ENCODE data around the gene TYW3.

Gene TYW3

DNA sequence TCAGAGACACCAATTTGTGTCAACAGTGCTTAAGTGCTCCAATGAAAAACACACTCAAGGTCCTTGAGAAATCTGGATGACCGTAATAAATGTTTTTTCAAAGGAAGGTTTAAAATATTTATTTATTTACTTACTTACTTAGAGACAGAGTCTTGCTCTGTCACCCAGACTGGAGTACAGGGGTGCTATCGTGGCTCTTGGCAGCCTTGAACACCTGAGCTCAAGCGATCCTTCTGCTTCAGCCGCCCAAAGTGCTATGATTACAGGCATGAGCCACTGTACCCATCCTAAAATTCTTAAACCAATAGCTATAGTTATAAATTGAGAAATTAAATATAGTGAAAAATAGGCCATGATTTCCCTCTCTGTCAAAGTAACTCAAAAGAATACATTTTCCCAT is 42.0 kb upstream of the TYW3 start:
- in situ Hi-C loops (cut with HindIII; ENCODE audit: low sequenced_read_pairs), result no loop called here
- H3K4me3 ChIP-seq (ENCODE audit: low read depth, low read length), result no peak overlapping the region
- no peak for DNase-seq (ENCODE audit: low read depth, low spot score)
- TF ChIP-seq, protein P1, sequence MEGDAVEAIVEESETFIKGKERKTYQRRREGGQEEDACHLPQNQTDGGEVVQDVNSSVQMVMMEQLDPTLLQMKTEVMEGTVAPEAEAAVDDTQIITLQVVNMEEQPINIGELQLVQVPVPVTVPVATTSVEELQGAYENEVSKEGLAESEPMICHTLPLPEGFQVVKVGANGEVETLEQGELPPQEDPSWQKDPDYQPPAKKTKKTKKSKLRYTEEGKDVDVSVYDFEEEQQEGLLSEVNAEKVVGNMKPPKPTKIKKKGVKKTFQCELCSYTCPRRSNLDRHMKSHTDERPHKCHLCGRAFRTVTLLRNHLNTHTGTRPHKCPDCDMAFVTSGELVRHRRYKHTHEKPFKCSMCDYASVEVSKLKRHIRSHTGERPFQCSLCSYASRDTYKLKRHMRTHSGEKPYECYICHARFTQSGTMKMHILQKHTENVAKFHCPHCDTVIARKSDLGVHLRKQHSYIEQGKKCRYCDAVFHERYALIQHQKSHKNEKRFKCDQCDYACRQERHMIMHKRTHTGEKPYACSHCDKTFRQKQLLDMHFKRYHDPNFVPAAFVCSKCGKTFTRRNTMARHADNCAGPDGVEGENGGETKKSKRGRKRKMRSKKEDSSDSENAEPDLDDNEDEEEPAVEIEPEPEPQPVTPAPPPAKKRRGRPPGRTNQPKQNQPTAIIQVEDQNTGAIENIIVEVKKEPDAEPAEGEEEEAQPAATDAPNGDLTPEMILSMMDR (IDR thresholded peaks at IDR 0.05; ENCODE audit: low read depth, low read length), result no peak

DNA sequence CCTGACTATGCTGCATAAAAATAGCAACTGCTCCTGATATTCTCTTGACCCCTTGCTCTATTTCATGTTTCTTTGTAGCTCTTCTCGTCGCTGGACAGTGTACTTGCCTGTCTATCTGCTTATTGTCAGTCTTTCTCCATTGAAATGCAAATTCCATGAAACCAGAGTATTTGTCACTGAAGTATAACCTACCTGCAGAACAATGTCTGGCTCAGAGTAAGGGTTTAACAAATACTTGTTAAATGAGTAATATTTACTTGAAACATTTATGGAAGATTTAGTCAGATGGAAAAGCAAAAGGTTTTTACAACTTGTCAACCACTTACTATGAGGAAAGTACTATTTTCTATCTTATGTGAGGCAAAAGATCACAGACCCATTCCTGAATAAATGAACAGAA is 39.5 kb upstream of the TYW3 start:
- in situ Hi-C loops (cut with HindIII; ENCODE audit: low sequenced_read_pairs), result no loop called here
- H3K4me3 ChIP-seq (ENCODE audit: low read depth, low read length), result no peak overlapping the region
- DNase-seq (ENCODE audit: low read depth, low spot score), result peak; percentile 42
- TF ChIP-seq, protein P1 (IDR thresholded peaks at IDR 0.05; ENCODE audit: low read depth, low read length), result no peak

DNA sequence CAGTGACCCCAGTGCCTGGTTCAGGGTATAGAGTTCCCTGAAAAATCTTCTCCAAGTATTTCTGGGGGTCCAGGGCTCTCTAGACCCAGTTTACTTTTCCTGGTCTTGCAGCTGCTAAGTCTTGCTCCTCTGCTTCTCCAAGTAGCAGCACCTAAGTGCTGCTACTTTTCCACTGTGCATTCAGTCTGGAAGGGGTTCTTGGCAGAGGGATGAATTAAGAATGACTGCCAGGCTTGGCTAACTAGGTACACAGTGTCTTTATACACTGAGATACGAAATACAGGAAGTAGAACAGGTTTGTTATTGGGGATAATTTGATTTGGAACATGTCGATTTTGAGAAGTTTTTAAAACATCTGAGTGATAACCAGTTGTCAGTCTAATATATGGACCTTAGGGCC is 35.1 kb upstream of the TYW3 start:
- in situ Hi-C loops (cut with HindIII; ENCODE audit: low sequenced_read_pairs), result no loop called here

DNA sequence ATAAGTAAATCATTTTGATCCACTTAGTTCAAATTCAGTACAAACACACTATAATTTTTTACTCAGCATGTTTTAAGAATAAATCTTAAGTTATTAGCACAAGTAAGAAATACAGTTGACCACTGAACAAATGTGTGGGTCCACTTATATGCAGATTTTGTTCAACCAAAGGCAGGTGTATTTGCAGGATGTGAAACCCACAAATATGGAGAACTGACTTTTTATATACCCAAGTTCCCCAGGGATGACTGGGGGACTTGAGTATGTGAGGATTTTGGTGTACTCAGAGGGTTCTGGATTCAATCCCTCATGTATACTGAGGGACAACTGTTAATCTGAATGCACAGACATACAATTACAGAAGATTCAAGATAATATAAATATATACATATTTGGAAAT is 33.6 kb upstream of the TYW3 start:
- DNase-seq (ENCODE audit: low read depth, low spot score), result no peak
- no peak overlapping the region for H3K4me3 ChIP-seq (ENCODE audit: low read depth, low read length)
- TF ChIP-seq, protein P1 (IDR thresholded peaks at IDR 0.05; ENCODE audit: low read depth, low read length), result no peak
- in situ Hi-C loops (cut with HindIII; ENCODE audit: low sequenced_read_pairs), result no loop called here

More for the DNA sequence above, 35.1 kb upstream of the TYW3 start:
- no peak for DNase-seq (ENCODE audit: low read depth, low spot score)
- TF ChIP-seq, protein P1 (IDR thresholded peaks at IDR 0.05; ENCODE audit: low read depth, low read length), result no peak
- no peak overlapping the region for H3K4me3 ChIP-seq (ENCODE audit: low read depth, low read length)

DNA sequence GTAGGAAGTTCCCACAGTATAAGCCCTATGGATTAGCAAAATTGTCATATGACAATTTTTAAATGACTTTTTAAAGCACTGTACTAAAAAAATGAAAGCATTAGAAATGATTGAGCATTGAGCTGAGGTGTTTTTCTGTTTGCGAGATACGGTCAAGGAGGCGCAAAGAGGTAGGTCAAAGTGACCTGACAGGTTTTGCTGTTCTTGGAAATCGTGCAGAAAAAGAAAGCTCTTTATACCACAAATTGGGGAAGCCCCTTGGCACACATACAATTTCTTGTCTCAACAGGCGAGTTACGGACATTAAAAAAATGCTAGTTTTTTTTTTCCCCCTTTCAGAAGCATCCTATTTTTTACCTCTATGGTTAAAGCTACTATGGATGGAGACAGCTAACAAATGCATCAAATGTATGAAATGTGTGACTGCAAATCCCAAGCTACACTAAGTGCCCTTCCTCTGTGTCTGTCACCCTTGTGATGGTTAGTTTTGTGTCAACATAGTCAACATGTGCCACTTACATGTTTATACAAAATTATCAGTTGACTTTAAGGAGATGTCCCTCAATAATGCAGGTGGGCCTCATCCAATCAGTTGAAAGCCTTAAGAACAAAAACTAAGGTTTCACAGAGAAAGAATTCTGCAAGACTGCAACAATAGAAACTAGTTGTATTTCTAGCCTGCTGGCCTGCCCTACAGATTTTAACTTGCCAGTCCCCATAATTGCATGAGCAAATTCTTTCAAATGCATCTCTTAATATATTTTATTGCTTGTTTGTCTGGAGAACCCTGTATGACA is 29.4 kb upstream of the TYW3 start:
- in situ Hi-C loops (cut with HindIII; ENCODE audit: low sequenced_read_pairs), result no loop called here
- no peak for DNase-seq (ENCODE audit: low read depth, low spot score)
- TF ChIP-seq, protein P1 (IDR thresholded peaks at IDR 0.05; ENCODE audit: low read depth, low read length), result no peak
- H3K4me3 ChIP-seq (ENCODE audit: low read depth, low read length), result no peak overlapping the region

DNA sequence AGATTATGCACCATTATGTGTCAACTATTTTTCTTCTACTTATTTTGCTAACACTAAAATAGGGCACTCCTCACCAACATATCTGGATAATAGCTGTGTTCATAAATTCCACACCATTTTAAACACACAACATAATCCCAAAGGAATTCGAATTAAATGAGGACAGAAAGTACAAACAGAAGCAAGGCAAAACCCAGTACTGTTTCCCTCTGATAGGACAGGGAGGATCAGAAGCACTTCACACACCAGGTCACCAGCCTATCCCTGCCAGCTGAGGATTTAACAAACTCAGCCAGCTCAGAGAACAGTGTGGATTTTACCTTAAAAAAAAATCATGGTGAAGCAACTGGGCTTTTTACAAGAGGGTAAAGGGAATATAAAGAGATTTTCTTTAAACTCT is 20.1 kb upstream of the TYW3 start:
- in situ Hi-C loops (cut with HindIII; ENCODE audit: low sequenced_read_pairs), result no loop called here
- TF ChIP-seq, protein P1 (IDR thresholded peaks at IDR 0.05; ENCODE audit: low read depth, low read length), result no peak
- no peak overlapping the region for H3K4me3 ChIP-seq (ENCODE audit: low read depth, low read length)
- no peak for DNase-seq (ENCODE audit: low read depth, low spot score)
